GM21717 (cell line): ENCODE results near the gene R3HDM4.
"Not testable (repeated sequence)": the region's sequence is repeated elsewhere in the genome, so short reads cannot be mapped to it uniquely, and the experiment has no call there.

Experiments used
- ATAC-seq: cut with Tn5 transposase; IDR thresholded peaks from one replicate; pipeline ENCODE4 v1.9.1; 2021; ENCODE audit warnings: mild to moderate bottlenecking, moderate library complexity; ENCODE audit not compliant: unreplicated experiment

The R3HDM4 gene

GRCh38 chr19:896434-896833 is 16.6 kb downstream of the R3HDM4 start:
- no peak for ATAC-seq

- peak; percentile 61 for ATAC-seq
Observed at GRCh38 chr19:892894-893689, 19.9 kb downstream of the R3HDM4 start, which contains the start of the genes MED16 and RNU6-9. Gene MED16 (minus strand): TSS chr19:893187. CDS start chr19:891131, 2,056 bp downstream. Gene RNU6-9 (plus strand): TSS chr19:893484.

GRCh38 chr19:892243-892893 is 20.7 kb downstream of the R3HDM4 start:
- no peak for ATAC-seq

GRCh38 chr19:891421-892200 is 21.4 kb downstream of the R3HDM4 start:
- ATAC-seq: not testable (repeated sequence)

- ATAC-seq: no peak
Observed at GRCh38 chr19:890831-891230, 22.2 kb downstream of the R3HDM4 start.

- ATAC-seq: no peak
Observed at GRCh38 chr19:889662-890295, 23.2 kb downstream of the R3HDM4 start.

GRCh38 chr19:888581-889385 is 24.2 kb downstream of the R3HDM4 start:
- no peak for ATAC-seq

GRCh38 chr19:887599-887998 is 25.4 kb downstream of the R3HDM4 start:
- ATAC-seq: no peak

- no peak for ATAC-seq
Observed at GRCh38 chr19:887072-887471, 25.9 kb downstream of the R3HDM4 start.

- ATAC-seq: no peak
Observed at GRCh38 chr19:885536-886224, 27.3 kb downstream of the R3HDM4 start.

- no peak for ATAC-seq
Observed at GRCh38 chr19:884420-885211, 28.4 kb downstream of the R3HDM4 start.

GRCh38 chr19:883661-884211 is 29.3 kb downstream of the R3HDM4 start:
- no peak for ATAC-seq

GRCh38 chr19:882871-883497 is 30.0 kb downstream of the R3HDM4 start:
- ATAC-seq: no peak

GRCh38 chr19:881385-882071 is 31.5 kb downstream of the R3HDM4 start:
- ATAC-seq: no peak

- ATAC-seq: no peak
Observed at GRCh38 chr19:879711-880438, 33.1 kb downstream of the R3HDM4 start.

GRCh38 chr19:878751-879561 is 34.1 kb downstream of the R3HDM4 start:
- not testable (repeated sequence) for ATAC-seq
